ENCODE measurements around the gene DNAJC11.

DNAJC11 gene

DNA sequence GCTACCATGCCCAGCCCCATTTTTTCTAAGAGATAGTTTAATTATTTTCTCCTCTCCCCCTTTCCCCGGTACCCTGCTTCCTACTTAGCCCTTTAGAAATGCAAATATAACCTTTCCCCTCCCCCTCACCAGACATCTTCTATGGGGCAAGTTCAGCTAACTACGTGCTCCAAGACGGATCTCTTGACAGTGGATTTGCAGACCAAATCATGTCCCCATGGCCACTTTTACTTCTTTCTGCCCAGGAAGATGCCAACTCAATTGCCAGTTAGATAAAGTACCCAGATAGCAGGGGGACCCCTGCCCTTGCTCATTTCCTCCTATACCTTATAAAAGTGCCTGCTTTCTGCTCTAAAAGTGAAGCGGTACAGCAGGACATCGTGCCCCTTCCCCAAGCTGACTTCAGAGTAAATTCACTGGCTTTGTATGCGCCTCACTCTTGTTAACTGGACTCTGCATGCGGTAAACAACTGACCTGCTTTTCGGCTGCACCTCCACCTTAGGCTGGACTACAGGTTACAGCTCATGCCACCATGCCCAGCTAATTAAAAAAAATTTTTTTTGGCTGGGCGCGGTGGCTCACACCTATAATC is 7.4 kb downstream of the DNAJC11 start:
- Histone ChIP-seq H3K36me3 (ENCODE audit: insufficient read depth, low read length) (peaks cover 10% of the 10 kb centered on the region), H4K20me1 (ENCODE audit: insufficient read depth, low read length) (peaks cover 53% of the 10 kb centered on the region), H3K4me3 (ENCODE audit: low read depth in 1 of 2, low read length in 2 of 2) (no peak overlapping the region), H3K9ac (ENCODE audit: low read depth, low read length) (no peak overlapping the region), H2AFZ (ENCODE audit: low read depth, low read length) (no peak overlapping the region), H3K27ac (ENCODE audit: low read length) (no peak overlapping the region), H3K27me3 (ENCODE audit: insufficient read depth, low read length, poor library complexity) (no peaks in the 10 kb centered on the region), H3K4me1 (ENCODE audit: insufficient read depth, low read length) (peaks cover 4% of the 10 kb centered on the region), H3K4me2 (ENCODE audit: insufficient read depth, low read length) (no peak overlapping the region), H3K79me2 (ENCODE audit: insufficient read depth, low read length) (peaks cover 85% of the 10 kb centered on the region), H3K9me3 (ENCODE audit: insufficient read depth, low read length, severe bottlenecking) (no peaks in the 10 kb centered on the region)
- no peak for TF ChIP-seq EZH2 (IDR thresholded peaks at IDR 0.05; ENCODE audit: borderline replicate concordance, low read depth, low read length, severe bottlenecking)
- TF ChIP-seq, protein P1, sequence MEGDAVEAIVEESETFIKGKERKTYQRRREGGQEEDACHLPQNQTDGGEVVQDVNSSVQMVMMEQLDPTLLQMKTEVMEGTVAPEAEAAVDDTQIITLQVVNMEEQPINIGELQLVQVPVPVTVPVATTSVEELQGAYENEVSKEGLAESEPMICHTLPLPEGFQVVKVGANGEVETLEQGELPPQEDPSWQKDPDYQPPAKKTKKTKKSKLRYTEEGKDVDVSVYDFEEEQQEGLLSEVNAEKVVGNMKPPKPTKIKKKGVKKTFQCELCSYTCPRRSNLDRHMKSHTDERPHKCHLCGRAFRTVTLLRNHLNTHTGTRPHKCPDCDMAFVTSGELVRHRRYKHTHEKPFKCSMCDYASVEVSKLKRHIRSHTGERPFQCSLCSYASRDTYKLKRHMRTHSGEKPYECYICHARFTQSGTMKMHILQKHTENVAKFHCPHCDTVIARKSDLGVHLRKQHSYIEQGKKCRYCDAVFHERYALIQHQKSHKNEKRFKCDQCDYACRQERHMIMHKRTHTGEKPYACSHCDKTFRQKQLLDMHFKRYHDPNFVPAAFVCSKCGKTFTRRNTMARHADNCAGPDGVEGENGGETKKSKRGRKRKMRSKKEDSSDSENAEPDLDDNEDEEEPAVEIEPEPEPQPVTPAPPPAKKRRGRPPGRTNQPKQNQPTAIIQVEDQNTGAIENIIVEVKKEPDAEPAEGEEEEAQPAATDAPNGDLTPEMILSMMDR (IDR thresholded peaks at IDR 0.05; ENCODE audit: borderline replicate concordance, extremely low read depth, low read length, poor library complexity, severe bottlenecking): no peak
- no peak for DNase-seq
- no peak for ATAC-seq (ENCODE audit: insufficient read depth, low read depth)

DNA sequence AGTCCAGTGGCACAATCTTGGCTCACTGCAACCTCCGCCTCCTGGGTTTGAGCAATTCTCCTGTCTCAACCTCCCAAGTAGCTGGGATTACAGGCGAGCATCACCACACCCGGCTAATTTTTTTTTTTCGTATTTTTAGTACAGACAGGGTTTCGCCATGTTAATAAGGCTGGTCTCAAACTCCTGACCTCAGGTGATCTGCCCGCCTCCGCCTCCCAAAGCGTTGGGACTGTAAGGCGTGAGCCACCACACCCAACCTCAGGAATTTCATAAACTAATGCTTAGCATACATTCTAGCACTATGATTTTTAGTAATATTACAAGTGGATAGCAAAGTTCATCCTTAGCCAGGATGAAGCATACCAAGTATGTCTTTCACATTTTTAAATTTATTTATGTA is 8.7 kb downstream of the DNAJC11 start:
- Histone ChIP-seq H3K9me3 (ENCODE audit: insufficient read depth, low read length, severe bottlenecking) (no peaks in the 10 kb centered on the region), H2AFZ (ENCODE audit: low read depth, low read length) (no peak overlapping the region), H3K36me3 (ENCODE audit: insufficient read depth, low read length) (peaks cover 7% of the 10 kb centered on the region; the same call in 1 of the 2 replicates), H4K20me1 (ENCODE audit: insufficient read depth, low read length) (peaks cover 56% of the 10 kb centered on the region), H3K4me2 (ENCODE audit: insufficient read depth, low read length) (no peak overlapping the region), H3K9ac (ENCODE audit: low read depth, low read length) (no peak overlapping the region), H3K79me2 (ENCODE audit: insufficient read depth, low read length) (peaks cover 86% of the 10 kb centered on the region), H3K4me3 (ENCODE audit: low read depth in 1 of 2, low read length in 2 of 2) (no peak overlapping the region), H3K27ac (ENCODE audit: low read length) (no peak overlapping the region), H3K27me3 (ENCODE audit: insufficient read depth, low read length, poor library complexity) (no peaks in the 10 kb centered on the region), H3K4me1 (ENCODE audit: insufficient read depth, low read length) (no peaks in the 10 kb centered on the region)
- ATAC-seq (ENCODE audit: insufficient read depth, low read depth) (no peak), DNase-seq (no peak)
- TF ChIP-seq, protein P1 (IDR thresholded peaks at IDR 0.05; ENCODE audit: borderline replicate concordance, extremely low read depth, low read length, poor library complexity, severe bottlenecking): no peak
- no peak for TF ChIP-seq EZH2 (IDR thresholded peaks at IDR 0.05; ENCODE audit: borderline replicate concordance, low read depth, low read length, severe bottlenecking)

DNA sequence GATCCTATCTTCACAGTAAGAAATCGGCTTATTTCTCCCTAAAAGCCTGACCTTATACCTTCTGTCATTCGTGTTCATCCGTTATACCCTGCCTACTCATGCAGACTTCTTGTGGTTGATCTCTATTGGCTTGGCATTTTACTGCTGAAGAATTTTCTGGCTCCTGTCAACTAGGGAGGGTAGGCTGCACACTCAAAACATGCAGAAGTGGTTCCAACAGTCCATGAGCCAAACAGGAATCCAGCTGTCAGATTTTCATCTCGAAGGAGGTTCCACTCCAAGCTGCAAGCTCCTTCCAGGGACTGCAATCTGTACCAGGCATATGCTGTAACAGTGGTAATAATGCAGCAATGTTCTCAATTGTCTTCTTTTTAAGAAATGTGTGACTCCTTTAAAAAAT is 10.1 kb downstream of the DNAJC11 start:
- no peak overlapping the region for H2AFZ ChIP-seq (ENCODE audit: low read depth, low read length)
- peaks cover 54% of the 10 kb centered on the region for H4K20me1 ChIP-seq (ENCODE audit: insufficient read depth, low read length)
- no peaks in the 10 kb centered on the region for H3K9me3 ChIP-seq (ENCODE audit: insufficient read depth, low read length, severe bottlenecking)
- peaks cover 7% of the 10 kb centered on the region; the same call in 1 of the 2 replicates for H3K36me3 ChIP-seq (ENCODE audit: insufficient read depth, low read length)
- H3K4me2 ChIP-seq (ENCODE audit: insufficient read depth, low read length): no peak overlapping the region
- H3K79me2 ChIP-seq (ENCODE audit: insufficient read depth, low read length): peaks cover 86% of the 10 kb centered on the region
- H3K27me3 ChIP-seq (ENCODE audit: insufficient read depth, low read length, poor library complexity): no peaks in the 10 kb centered on the region
- TF ChIP-seq, protein P1 (IDR thresholded peaks at IDR 0.05; ENCODE audit: borderline replicate concordance, extremely low read depth, low read length, poor library complexity, severe bottlenecking): no peak
- no peak for TF ChIP-seq EZH2 (IDR thresholded peaks at IDR 0.05; ENCODE audit: borderline replicate concordance, low read depth, low read length, severe bottlenecking)
- no peak for DNase-seq
- H3K9ac ChIP-seq (ENCODE audit: low read depth, low read length): no peak overlapping the region
- H3K27ac ChIP-seq (ENCODE audit: low read length): no peak overlapping the region
- H3K4me3 ChIP-seq (ENCODE audit: low read depth in 1 of 2, low read length in 2 of 2): no peak overlapping the region
- no peak for ATAC-seq (ENCODE audit: insufficient read depth, low read depth)
- H3K4me1 ChIP-seq (ENCODE audit: insufficient read depth, low read length): no peaks in the 10 kb centered on the region
